ENCODE data around the gene ANKRD33B. TPM values are rescaled to one million over a fixed set of nuclear protein-coding genes. Genes with fewer than 3 reads are reported as not detected.

ANKRD33B gene
- total RNA-seq, 1 experiment from 2014 or later, result 1.5 TPM

DNA sequence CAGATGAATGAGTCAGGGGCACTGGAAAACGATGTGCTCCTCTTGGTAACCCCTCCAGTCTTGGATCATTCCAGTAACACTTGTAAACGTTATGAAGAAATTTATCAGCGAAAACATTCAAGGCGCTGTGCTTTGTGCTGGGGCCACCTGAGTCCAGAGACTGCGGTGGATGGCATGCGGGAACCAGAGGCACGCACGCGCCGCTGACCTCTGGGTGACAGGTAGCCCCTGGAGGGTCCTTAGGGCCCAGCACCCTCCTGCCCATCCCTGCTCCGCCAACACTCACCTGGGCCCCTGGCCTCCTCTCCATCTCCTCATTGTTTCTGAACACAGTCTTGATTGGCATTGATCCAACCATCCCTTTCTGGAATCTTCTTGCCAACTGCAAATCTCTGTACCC lies 110.2 kb downstream of the ANKRD33B start:
- no peak for DNase-seq (ENCODE audit: low read depth)

DNA sequence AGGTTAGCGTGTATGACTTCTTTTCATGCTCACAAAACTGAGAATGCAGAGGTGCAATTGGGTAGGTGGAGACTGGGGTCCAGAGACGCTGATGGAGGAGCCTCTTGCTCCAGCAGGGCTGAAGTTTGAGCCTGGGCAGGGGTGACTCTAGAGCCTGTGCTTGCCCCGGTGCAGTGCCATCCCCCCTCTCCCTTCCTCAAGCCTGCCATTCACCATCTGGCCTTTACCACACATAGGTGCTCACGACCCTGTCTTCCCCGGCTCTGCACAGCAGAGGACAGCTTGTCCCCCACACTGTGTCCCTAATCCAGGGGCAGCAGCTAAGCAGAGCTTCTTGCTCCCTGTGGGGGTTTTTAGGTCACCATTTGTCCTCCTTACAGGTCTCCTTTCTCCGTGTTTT lies 110.7 kb downstream of the ANKRD33B start:
- DNase-seq (ENCODE audit: low read depth), result no peak

DNA sequence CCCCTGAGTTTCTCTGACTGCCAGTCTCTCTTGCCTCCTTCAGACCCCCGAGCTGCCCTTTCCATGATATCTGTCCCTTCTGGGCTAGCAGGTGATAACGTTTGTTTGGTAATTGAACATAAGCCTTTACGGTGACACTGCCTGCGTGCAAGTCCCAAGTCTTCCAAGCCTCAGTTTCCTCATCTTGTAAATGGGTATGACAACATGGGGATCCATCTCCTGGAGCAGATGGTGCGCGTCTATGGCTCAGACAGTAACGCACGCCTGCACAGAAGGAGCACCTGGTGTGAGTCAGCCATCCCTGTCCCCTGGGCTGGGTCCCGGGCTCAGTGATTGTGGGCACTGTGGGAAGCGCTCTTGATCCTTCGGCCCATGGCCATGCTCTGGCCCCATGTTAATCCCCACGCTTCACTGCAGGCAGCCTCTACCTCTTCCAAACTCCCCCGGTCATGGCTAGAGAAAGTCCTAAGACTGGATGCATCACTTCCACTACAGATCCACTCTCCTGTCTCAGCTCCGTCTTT lies 111.4 kb downstream of the ANKRD33B start:
- DNase-seq (ENCODE audit: low read depth), result no peak

DNA sequence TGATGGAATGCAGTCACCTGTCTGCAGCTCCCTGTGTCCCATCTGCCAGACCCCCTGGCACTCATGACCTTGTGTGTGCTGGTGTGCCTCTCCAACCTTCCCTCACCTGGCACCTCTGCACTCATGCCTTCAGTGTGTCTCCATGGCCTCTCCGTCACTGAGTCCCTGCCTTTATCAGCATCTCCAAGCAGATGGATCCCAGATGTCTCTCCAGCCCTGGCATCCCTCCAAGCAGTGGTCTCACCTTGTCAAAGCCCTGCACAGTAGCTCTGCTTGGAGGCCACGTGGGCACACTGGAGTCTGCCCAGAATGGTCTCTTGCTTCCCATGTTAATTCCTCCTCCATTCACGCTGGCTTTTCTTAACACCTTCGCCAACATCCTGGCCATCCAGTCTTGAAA lies 112.4 kb downstream of the ANKRD33B start:
- DNase-seq (ENCODE audit: low read depth), result peak; percentile 24

DNA sequence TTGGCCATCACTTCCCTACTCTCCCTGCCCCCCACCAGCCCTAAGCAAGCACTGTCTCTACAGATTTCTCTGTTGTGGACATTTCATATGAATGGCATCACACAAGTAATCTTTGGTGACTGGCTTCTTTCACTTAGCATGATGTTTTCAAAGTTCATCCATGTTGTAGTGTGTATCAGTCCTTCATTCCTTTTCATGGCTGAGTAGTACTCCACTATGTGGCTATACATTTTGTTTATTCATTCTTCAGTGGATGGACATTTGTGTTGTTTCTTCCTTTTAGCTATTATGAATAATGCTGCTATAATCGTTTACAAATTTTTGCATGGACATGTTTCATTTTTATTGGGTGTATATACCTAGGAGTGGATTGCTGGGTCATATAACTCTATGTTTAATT lies 113.1 kb downstream of the ANKRD33B start:
- no peak for DNase-seq (ENCODE audit: low read depth)

DNA sequence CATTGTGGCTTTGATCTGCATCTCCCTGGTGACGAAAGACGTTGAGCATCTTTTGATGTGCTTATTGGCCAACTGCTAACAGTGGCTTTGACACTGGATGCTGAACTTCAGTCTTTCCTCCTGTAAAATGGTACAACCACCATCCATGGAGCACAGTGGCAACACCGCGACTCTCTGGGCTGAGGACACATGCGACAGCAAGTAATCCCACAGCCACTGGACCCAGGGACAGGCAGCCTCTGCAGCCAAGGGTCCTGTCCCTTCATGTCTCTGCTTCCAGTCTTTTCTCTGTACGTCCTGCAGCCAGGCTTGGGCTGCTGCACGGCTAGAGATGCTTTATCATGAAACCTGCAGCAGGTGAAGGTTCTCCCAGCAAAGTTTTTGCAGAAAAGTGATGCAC lies 113.7 kb downstream of the ANKRD33B start:
- DNase-seq (ENCODE audit: low read depth), result no peak

DNA sequence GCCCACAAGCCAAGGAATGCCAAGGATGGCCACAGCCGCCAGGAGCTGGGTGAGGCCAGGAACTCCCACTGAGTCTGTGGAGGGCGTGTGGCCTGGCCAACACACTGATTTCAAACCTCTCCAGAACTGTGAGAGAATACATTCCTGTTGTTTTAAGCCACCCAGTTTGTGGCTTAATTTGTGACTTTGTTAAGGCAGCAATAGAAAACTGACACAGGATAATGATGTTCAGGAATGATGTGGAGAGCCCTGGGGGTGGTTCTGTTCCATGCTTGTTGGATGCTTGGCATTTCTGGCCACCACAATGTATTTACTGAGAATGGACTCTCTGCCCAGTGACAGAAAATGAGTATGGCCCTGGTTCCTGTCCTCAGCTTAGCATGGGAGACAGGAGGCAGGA lies 114.4 kb downstream of the ANKRD33B start:
- DNase-seq (ENCODE audit: low read depth), result no peak

DNA sequence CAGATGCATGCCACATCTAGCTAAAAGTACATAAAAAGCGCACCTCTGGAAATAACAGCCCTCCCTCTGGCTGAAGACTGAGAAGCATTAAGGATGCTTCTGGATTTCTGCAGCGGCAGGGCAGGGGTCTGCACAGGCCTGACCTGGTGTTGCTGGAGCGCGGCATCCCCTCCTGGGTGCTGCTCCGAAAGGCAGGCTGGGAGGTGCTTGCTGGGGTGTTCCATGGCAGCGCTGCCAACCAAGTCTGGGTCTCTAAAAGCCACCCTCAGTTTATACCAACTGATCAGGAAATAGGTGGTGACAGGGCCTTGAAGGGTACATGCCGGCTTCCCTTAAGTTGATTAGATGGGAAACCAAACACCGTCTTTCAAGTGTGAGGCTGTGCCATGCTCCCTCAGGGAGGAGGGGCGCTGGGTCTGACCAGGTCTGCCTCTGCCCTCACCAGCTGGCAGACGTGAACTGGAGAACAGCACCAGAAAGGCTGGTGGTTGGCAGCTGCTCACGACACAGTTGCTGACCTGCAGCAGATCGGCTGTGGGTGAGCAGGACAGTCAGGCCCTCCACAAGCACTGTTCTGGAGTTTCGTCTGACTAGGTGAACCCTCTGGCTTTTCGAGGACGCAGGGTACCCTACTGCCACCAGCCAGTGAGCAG lies 115.6 kb downstream of the ANKRD33B start:
- DNase-seq (ENCODE audit: low read depth), result no peak

DNA sequence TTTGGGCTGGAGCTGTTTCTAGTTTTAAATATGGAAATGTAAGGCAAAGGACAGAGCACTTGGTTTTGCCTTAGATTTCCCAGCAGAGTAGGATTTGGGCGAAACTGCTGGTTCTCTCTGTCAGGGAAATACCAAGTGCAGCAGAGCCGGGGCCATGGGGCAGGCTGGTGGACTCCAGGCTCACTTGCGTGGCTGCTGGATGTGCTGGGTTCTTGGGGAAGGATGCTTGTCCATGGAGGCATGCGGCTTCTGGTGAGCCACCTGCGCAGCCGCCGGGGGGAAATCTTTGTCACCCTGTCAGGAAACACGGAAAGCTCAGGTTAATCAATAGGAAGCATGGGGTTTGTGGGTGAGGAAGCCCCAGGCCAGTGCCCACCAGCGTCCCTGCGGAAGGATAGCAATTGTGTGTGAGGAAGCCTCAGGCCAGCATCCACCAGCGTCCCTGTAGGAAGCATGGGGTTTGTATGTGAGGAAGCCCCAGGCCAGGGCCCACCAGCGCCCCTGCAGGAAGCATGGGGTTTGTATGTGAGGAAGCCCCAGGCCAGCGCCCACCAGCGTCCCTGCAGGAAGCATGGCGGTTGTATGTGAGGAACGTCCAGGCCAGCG lies 117.1 kb downstream of the ANKRD33B start:
- no peak for DNase-seq (ENCODE audit: low read depth)

DNA sequence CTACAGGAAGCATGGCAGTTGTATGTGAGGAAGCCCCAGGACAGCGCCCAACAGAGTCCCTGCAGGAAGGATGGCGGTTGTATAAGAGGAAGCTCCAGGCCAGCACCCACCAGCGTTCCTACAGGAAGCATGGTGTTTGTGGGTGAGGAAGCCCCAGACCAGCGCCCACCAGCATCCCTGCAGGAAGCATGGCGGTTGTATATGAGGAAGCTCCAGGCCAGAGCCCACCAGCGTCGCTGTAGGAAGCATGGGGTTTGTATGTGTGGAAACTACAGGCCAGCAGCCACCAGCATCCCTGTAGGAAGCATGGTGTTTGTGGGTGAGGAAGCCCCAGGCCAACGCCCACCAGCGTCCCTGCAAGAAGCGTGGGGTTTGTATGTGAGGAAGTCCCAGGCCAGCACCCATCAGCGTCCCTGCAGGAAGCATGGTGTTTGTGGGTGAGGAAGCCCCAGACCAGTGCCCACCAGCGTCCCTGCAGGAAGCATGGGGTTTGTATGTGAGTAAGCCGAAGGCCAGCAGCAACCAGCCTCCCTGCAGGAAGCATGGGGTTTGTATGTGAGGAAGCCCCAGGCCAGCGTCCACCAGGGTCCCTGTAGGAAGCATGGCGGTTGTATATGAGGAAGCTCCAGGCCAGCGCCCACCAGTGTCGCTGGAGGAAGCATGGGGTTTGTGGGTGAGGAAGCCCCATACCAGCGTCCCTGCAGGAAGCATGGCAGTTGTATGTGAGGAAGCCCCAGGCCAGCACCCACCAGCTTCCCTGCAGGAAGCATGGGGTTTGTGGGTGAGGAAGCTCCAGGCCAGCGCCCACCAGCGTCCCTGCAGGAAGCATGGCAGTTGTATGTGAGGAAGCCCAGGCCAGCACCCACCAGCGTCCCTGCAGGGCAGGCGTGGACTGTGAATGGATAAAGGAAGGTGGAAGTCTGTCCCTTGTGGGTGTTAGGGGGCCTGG lies 118.1 kb downstream of the ANKRD33B start:
- DNase-seq (ENCODE audit: low read depth), result no peak

DNA sequence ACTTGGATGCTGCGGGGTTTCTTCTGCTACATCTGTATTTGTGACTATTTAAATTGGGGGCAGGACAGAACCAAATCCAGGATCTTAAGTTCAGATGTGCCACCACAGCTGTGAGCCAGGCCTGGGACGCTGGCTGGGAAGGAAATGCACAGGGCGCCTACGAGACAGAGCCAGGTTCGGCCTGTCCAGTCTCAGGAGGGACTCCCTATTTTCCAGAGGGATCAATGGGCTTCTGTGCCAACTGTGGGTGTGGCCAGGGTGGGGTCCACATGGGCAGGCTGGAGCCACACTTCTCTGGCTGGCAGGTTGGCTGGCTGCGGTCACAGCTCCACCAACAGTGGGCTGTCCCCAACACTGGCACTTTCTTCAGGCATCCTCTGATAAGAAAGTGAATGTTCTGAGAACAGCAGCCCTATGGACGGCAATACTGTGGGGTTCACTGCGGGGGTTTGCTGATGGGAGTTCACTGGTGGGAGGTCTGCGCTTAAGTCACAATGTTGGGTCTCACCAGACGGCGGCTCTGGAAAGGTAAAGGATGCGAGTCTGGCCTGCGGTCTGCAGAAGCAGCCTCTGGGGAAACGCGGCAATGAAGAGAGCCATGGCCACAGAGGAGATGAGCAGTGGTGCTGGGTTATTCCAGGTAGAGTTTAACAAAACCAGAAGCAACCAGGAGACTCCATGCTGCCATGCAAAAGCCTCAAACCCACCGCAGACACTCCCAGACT lies 119.1 kb downstream of the ANKRD33B start:
- no peak for DNase-seq (ENCODE audit: low read depth)

DNA sequence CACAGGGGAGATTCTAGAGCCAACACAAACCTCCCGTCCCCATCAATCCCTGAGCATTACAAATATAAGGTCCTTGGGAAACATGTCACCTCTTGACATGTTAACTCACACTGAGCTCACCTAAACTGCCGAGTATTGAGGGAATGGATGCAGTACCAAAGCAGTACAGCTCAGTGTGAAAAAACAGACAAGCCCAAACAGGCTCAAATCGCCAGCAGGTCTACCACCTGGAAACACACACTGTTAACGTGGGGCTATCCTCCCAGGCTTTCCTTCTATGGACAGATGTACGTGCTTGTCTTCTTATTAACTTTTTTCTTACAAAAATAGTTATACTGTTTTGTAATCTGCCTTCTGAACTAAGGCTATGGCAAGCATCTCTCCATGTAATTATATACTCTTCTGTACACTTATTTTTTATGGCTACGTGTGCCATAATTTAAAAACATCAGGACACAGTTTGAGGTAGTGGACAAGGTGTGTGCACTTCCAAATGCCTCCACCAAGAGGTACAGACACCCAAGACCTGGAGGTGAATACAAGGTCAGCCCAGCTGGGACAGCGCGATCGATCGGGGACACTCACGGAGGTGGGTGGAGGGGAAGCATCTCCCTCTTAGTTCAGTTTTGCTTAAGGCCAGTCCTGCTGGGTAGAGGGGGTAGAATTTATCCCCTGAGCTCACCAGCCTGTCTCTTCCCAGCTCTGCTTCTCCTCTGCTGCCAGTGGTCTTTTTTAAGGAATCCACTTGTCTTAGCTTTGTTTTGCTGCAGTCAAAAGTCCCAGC lies 120.6 kb downstream of the ANKRD33B start:
- no peak for DNase-seq (ENCODE audit: low read depth)

DNA sequence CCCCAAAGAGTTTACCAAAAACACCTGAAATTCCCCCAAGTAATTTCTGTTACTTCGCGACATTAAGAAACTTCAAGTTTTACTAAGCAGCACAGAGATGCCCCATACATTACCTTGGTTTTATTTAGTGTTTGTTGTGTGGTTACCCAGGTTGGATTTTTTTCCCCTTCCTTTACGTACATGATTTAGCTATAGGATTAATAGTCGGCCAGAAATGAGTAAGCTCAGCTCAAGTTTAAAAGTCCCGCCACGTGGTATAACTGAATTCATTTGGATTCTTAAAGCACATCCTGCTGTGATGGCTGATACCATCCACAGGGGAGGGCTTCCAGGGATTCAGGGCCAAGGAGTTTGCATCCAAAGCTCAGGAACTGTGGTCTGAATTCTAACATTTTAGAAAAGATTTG lies 121.2 kb downstream of the ANKRD33B start:
- no peak for DNase-seq (ENCODE audit: low read depth)

DNA sequence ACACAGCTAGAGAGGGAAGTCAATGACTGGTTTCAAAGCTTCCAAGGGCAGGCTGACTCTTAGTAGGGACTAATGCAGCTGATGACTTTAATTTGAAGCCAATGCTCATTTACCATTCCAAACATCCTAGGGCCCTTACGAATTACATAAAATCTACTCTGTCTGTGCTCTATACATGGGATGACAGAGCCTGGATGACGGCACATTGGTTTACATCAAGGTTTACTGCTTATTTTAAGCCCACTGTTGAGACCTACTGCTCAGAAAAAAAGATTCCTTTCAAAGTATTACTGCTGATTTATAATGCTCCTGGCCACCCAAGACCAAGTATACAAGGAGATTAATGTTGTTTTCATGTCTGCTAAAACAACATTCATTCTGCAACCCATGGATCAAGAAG lies 123.0 kb downstream of the ANKRD33B start:
- DNase-seq (ENCODE audit: low read depth), result no peak

DNA sequence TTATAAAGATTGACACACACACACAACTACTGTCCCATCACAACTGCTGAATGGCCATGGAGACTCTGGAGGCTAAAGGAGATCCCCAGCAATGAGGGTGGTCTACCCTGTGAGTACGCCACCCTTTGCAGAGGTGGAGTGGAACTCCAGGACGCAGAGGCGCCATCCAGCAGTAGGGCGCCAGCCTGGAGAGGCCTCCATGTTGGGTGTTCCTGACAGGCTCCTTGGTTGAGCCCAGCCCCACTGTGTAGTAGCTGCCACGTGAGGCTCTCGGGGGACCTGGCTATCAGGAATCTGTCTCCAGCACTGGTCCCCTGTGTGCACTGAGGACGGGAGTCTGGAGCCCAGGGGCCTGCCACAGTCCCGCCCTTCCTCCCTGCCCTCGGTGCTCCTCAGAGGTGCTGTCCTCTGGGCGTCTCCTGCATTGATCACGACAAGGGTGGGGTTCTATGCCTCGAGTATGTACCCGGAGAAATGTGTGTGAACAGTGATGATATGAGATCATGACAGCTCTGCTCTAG lies 124.8 kb downstream of the ANKRD33B start:
- DNase-seq (ENCODE audit: low read depth), result no peak

DNA sequence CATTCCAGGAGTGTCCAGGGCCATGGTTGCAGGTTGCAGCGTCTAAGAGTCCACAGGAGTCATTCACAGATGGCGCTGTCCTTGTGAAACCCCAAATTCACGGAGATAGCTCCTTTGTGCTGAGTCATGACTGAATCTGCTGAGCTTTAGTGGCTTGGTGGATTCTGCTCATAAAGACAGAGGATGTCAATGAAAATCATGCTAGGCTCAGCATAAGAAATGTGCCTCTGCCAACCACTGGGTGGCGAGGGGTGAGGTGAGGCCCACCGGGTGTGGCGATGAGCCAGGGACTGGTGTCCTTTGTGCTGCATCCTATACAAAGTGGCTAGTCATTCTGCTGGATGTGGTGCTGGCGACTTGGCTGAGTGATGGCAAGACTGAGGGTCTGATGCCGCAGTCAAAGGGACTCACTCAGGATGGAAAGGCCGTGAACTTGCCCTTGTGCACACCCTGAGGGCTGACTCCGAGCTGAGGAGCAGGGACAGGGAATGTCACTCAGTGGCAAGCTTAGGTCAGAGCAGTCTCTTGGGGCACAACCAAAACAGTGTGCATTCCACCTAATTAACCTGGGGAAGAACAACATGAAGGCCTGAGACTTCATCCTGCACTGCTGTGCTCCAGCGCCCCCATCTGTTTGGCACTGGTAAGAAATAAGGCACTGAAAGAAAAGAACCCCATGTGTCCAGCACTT lies 125.7 kb downstream of the ANKRD33B start:
- peak; percentile 53 for DNase-seq (ENCODE audit: low read depth)

DNA sequence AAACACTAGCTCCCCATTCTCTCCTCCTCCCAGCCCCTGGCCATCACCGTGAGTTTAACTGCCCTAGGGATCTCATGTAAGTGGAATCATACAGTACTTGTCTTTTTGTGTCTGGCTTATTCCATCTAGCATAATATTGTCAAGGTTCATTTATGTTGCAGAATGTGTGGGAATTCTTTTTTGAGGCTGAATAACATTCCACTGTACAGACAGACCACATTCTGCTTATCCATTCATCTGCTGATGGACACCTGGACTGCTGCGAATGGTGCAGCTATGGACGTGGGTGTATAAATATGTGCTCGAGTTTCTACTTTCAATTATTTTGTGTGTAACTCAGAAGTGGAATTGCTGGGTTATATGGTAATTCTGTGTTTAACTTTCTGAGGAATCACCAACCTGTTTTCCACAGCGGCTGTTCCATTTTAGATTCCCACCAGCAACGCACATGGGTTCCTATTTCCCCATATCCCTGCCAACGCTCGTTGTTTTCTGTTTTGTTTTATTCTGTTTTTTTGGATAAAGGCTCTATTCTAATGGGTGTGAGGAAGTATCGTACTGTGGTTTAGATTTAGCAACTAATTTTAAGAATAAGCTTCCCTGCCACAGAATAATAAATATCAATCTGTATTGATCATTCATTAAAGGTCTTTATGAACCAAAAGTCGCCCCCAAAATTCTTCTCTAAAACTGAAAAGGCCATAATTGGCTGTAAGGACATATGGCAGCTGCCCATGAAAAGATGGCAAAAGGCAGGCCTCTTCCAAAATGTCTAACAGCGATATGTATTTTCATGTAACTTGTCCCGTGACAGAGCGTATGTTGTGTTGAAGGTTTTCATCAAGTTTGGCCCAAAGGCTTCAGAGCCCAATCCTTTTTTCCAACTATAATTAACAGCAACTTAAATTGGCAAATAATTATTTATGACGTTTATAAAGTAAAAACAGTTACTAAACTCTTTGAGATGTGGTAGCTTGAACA lies 126.9 kb downstream of the ANKRD33B start:
- DNase-seq (ENCODE audit: low read depth), result no peak

DNA sequence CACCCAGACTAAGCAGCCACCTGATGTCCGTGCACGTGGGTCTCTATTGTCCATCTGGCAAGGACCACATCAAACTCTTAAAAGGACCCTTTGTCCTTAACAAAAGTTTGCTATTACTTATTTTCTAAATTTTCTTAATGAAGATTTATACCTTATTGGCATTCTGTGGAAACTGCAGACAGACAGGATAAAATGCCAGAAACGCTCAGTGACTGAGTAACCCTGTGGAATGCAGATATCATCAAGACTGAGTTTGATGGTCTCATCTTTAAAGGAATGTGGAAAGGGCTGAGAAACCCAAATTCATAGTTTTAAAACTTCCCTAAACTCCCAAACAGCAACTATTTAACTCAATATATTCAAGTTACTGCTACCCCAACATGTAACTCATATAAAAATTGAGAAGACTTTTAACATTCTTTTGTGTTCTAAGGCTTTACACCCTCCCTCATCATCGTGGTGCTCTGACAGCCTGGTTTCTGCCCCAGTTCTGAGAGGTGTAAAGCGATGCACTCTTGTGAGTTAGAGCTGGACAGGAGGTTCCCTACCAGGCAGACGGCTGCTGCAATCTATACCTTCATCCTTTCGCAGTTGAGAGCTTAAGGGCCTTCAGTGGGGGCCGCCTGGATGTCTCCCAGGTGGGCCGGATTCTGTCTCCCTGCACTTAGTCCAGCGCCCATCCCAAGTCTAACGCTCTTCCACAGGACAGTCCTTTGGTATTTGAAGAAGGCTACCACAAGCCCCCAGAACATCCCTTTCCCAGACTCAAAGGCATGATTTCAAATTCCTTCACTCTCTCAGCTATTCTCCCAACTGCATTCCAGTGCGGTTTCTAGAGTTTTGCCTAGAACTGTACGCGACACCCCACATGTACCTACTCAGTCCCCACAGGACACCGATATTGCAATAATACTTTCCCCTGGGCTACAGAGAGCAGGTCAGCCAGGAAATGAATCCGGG lies 128.2 kb downstream of the ANKRD33B start:
- DNase-seq (ENCODE audit: low read depth), result peak; percentile 26

Measured in Daoy (cell line).